Effector CD8-positive, alpha-beta T cell (primary cell): ENCODE data around the gene OR10V1.

ENCODE experiments used
- DNase-seq: peaks from one replicate; lab custom pipeline; 2025; lab: John Stamatoyannopoulos, UW

Gene OR10V1

GRCh38 chr11:59668188-59668949 is 45.3 kb downstream of the OR10V1 start:
- peak; percentile 63 for DNase-seq

GRCh38 chr11:59667812-59668187 is 45.8 kb downstream of the OR10V1 start:
- DNase-seq, result no peak

GRCh38 chr11:59666969-59667368 is 46.7 kb downstream of the OR10V1 start:
- DNase-seq, result no peak
